Neural progenitor cell (in vitro differentiated cells): ENCODE data around the gene CPNE8. TPM values are rescaled to one million over a fixed set of nuclear protein-coding genes. Genes with fewer than 3 reads are reported as not detected.

ENCODE experiments used
- DNase-seq: peaks from one replicate; pipeline ENCODE4 v3.0.0-alpha.2; 2016; ENCODE audit warnings: low spot score
- H2AFZ ChIP-seq: fragments of 200-600 bp; sonication (generic); replicated peaks from 2 replicates; pipeline ENCODE4 v1.6.1; 2016; ENCODE audit warnings: antibody characterized with exemption
- H3F3A ChIP-seq: fragments of 200-600 bp; sonication (generic); 2 replicates; pipeline ENCODE4 v1.6.1; 2016; ENCODE audit warnings: antibody characterized with exemption, low read depth
- H3K27ac ChIP-seq: fragments of 200-600 bp; sonication (generic); 2 replicates; pipeline ENCODE4 v1.5.1; 2016; ENCODE audit warnings: mild to moderate bottlenecking
- H3K27me3 ChIP-seq: fragments of 200-600 bp; sonication (generic); 2 replicates; pipeline ENCODE4 v1.6.1; 2016; ENCODE audit warnings: mild to moderate bottlenecking, moderate library complexity
- H3K36me3 ChIP-seq: fragments of 200-600 bp; sonication (generic); 2 replicates; pipeline ENCODE4 v1.5.1; 2016
- H3K4me1 ChIP-seq: fragments of 200-600 bp; sonication (generic); 2 replicates; pipeline ENCODE4 v1.6.1; 2016; ENCODE audit warnings: mixed run types
- H3K4me2 ChIP-seq: fragments of 200-600 bp; sonication (generic); 2 replicates; pipeline ENCODE4 v1.6.1; 2016
- H3K4me3 ChIP-seq: fragments of 200-600 bp; sonication (generic); 2 replicates; pipeline ENCODE4 v1.5.1; 2016
- H3K79me2 ChIP-seq: fragments of 200-600 bp; sonication (generic); 2 replicates; pipeline ENCODE4 v1.6.1; 2016; ENCODE audit warnings: low read depth
- H3K9ac ChIP-seq: fragments of 200-600 bp; sonication (generic); 2 replicates; pipeline ENCODE4 v1.6.1; 2016
- H3K9me3 ChIP-seq: fragments of 200-600 bp; sonication (generic); 2 replicates; pipeline ENCODE4 v1.5.1; 2016; ENCODE audit warnings: low read depth
- H4K20me1 ChIP-seq: fragments of 200-600 bp; sonication (generic); 2 replicates; pipeline ENCODE4 v1.6.1; 2016; ENCODE audit warnings: low read depth
- H3K27ac Mint-ChIP-seq: 3 replicates; pipeline ENCODE4 v1.8.0; 2021; ENCODE audit warnings: mixed read lengths
- H3K27me3 Mint-ChIP-seq: 2 replicates; pipeline ENCODE4 v1.8.0; 2022; ENCODE audit warnings: low read depth, mild to moderate bottlenecking, inconsistent platforms, moderate library complexity, mixed read lengths; ENCODE audit not compliant: insufficient read depth
- H3K36me3 Mint-ChIP-seq: 3 replicates; pipeline ENCODE4 v1.8.0; 2021; ENCODE audit warnings: mixed read lengths
- H3K4me1 Mint-ChIP-seq: 3 replicates; pipeline ENCODE4 v1.8.0; 2021; ENCODE audit warnings: mixed read lengths
- H3K4me3 Mint-ChIP-seq: 3 replicates; pipeline ENCODE4 v1.8.0; 2021; ENCODE audit warnings: mild to moderate bottlenecking, moderate library complexity, mixed read lengths
- H3K9me3 Mint-ChIP-seq: 3 replicates; pipeline ENCODE4 v1.8.0; 2020; ENCODE audit warnings: mixed read lengths
- CTCF ChIP-seq: fragments of 200-600 bp; sonication (generic); IDR thresholded peaks from 2 replicates; pipeline ENCODE4 v1.5.1; 2017; ENCODE audit warnings: antibody characterized with exemption, mild to moderate bottlenecking
- EZH2 ChIP-seq: fragments of 200-600 bp; sonication (generic); IDR thresholded peaks from 2 replicates; pipeline ENCODE4 v1.6.1; 2017; ENCODE audit warnings: antibody characterized with exemption, mild to moderate bottlenecking, moderate library complexity
- EZH2phosphoT487 ChIP-seq: fragments of 200-600 bp; sonication (generic); IDR thresholded peaks from 2 replicates; pipeline ENCODE4 v1.6.1; 2017; ENCODE audit warnings: antibody characterized with exemption
- total RNA-seq: library from RNA; depleted of rRNA; stranded (reverse); fragments of >200 nt; gene quantifications from 2 replicates; pipeline ENCODE4 v1.2.3, GENCODE V29; 2015; ENCODE audit warnings: low replicate concordance

The CPNE8 gene
- total RNA-seq, 1 donor from 2014 or later, result 19.5 TPM

GRCh38 chr12:38782359-38782758 is 123.0 kb downstream of the CPNE8 start:
- peaks cover 2% of the 10 kb centered on the region for H3K36me3 Mint-ChIP-seq
- H3K9me3 ChIP-seq, result peaks cover 6% of the 10 kb centered on the region
- H3K36me3 ChIP-seq, result no peaks in the 10 kb centered on the region
- TF ChIP-seq EZH2 (no peak), CTCF (no peak), EZH2phosphoT487 (no peak)
- DNase-seq, result no peak
- no peak overlapping the region for H3K4me3 ChIP-seq
- H3K4me3 Mint-ChIP-seq, result no peak overlapping the region
- H3K27me3 Mint-ChIP-seq, result peaks cover 4% of the 10 kb centered on the region
- H4K20me1 ChIP-seq, result no peaks in the 10 kb centered on the region
- H2AFZ ChIP-seq, result no peak overlapping the region
- no peak overlapping the region for H3K27ac ChIP-seq
- H3K4me1 ChIP-seq, result peaks cover 4% of the 10 kb centered on the region
- no peak overlapping the region for H3K4me2 ChIP-seq
- H3K4me1 Mint-ChIP-seq, result no peaks in the 10 kb centered on the region
- H3K27ac Mint-ChIP-seq, result no peak overlapping the region
- H3K9ac ChIP-seq, result no peak overlapping the region
- H3K27me3 ChIP-seq, result no peaks in the 10 kb centered on the region
- peaks cover 10% of the 10 kb centered on the region for H3K9me3 Mint-ChIP-seq
- H3F3A ChIP-seq, result no peaks in the 10 kb centered on the region
- no peaks in the 10 kb centered on the region for H3K79me2 ChIP-seq

GRCh38 chr12:38776647-38777046 is 128.7 kb downstream of the CPNE8 start:
- Histone ChIP-seq H3K27me3 (no peaks in the 10 kb centered on the region), H3K4me2 (no peak overlapping the region), H3K4me3 (no peak overlapping the region), H3K27ac (no peak overlapping the region), H3F3A (no peaks in the 10 kb centered on the region), H4K20me1 (no peaks in the 10 kb centered on the region), H3K36me3 (no peaks in the 10 kb centered on the region), H3K9me3 (peaks cover 6% of the 10 kb centered on the region), H3K9ac (no peak overlapping the region), H3K79me2 (no peaks in the 10 kb centered on the region), H3K4me1 (no peaks in the 10 kb centered on the region), H2AFZ (no peak overlapping the region)
- DNase-seq, result no peak
- no peak overlapping the region for H3K4me3 Mint-ChIP-seq
- TF ChIP-seq EZH2 (no peak), CTCF (no peak), EZH2phosphoT487 (no peak)
- H3K27me3 Mint-ChIP-seq, result peaks cover 2% of the 10 kb centered on the region
- no peaks in the 10 kb centered on the region for H3K4me1 Mint-ChIP-seq
- no peak overlapping the region for H3K27ac Mint-ChIP-seq
- H3K36me3 Mint-ChIP-seq, result peaks cover 2% of the 10 kb centered on the region
- H3K9me3 Mint-ChIP-seq, result peaks cover 2% of the 10 kb centered on the region

GRCh38 chr12:38775457-38775856 is 129.9 kb downstream of the CPNE8 start:
- Mint-ChIP-seq H3K27ac (no peak overlapping the region), H3K36me3 (peaks cover 2% of the 10 kb centered on the region), H3K9me3 (peaks cover 2% of the 10 kb centered on the region), H3K27me3 (peaks cover 2% of the 10 kb centered on the region), H3K4me1 (no peaks in the 10 kb centered on the region), H3K4me3 (no peak overlapping the region)
- H3K27ac ChIP-seq, result no peak overlapping the region
- no peaks in the 10 kb centered on the region for H3K79me2 ChIP-seq
- H3K4me2 ChIP-seq, result no peak overlapping the region
- H3F3A ChIP-seq, result no peaks in the 10 kb centered on the region
- H3K36me3 ChIP-seq, result no peaks in the 10 kb centered on the region
- no peak overlapping the region for H3K9ac ChIP-seq
- H3K27me3 ChIP-seq, result no peaks in the 10 kb centered on the region
- H3K4me3 ChIP-seq, result no peak overlapping the region
- H3K9me3 ChIP-seq, result peaks cover 6% of the 10 kb centered on the region
- no peaks in the 10 kb centered on the region for H4K20me1 ChIP-seq
- no peak overlapping the region for H2AFZ ChIP-seq
- no peak for TF ChIP-seq EZH2
- no peak for TF ChIP-seq CTCF
- no peak for TF ChIP-seq EZH2phosphoT487
- DNase-seq, result no peak
- no peaks in the 10 kb centered on the region for H3K4me1 ChIP-seq
